Smooth muscle cell (in vitro differentiated cells): ENCODE measurements around the gene ZFPL1. TPM values are rescaled to one million over a fixed set of nuclear protein-coding genes. Genes with fewer than 3 reads are reported as not detected.

Experiments used
- DNase-seq: peaks from one replicate; lab custom pipeline; 2025; ENCODE audit not compliant: unreplicated experiment; lab: John Stamatoyannopoulos, UW
- H2AFZ ChIP-seq: fragments of 200-600 bp; sonication (generic); 2 replicates; pipeline ENCODE4 v1.6.0; 2016; ENCODE audit warnings: antibody characterized with exemption, low read depth, mild to moderate bottlenecking
- H3F3A ChIP-seq: fragments of 200-600 bp; sonication (generic); 2 replicates; pipeline ENCODE4 v1.6.0; 2017; ENCODE audit warnings: antibody characterized with exemption, low read depth
- H3K27ac ChIP-seq: fragments of 200-600 bp; sonication (generic); 2 replicates; pipeline ENCODE4 v1.5.1; 2016; ENCODE audit warnings: low read depth, mild to moderate bottlenecking
- H3K27me3 ChIP-seq: fragments of 200-600 bp; sonication (generic); 2 replicates; pipeline ENCODE4 v1.6.1; 2016; ENCODE audit warnings: low read depth, mild to moderate bottlenecking
- H3K36me3 ChIP-seq: fragments of 200-600 bp; sonication (generic); 2 replicates; pipeline ENCODE4 v1.5.1; 2016; ENCODE audit warnings: low read depth
- H3K4me1 ChIP-seq: fragments of 200-600 bp; sonication (generic); 2 replicates; pipeline ENCODE4 v1.5.1; 2016; ENCODE audit warnings: low read depth
- H3K4me2 ChIP-seq: fragments of 200-600 bp; sonication (generic); 2 replicates; pipeline ENCODE4 v1.6.0; 2016; ENCODE audit warnings: mild to moderate bottlenecking
- H3K4me3 ChIP-seq: fragments of 200-600 bp; sonication (generic); 2 replicates; pipeline ENCODE4 v1.5.1; 2016; ENCODE audit warnings: mild to moderate bottlenecking
- H3K79me2 ChIP-seq: fragments of 200-600 bp; sonication (generic); 2 replicates; pipeline ENCODE4 v1.6.0; 2016; ENCODE audit warnings: low read depth, mild to moderate bottlenecking
- H3K9ac ChIP-seq: fragments of 200-600 bp; sonication (generic); 2 replicates; pipeline ENCODE4 v1.6.0; 2016; ENCODE audit warnings: low read depth
- H3K9me3 ChIP-seq: fragments of 200-600 bp; sonication (generic); replicated peaks from 2 replicates; pipeline ENCODE4 v1.5.1; 2016; ENCODE audit warnings: low read depth
- H4K20me1 ChIP-seq: fragments of 200-600 bp; sonication (generic); 2 replicates; pipeline ENCODE4 v1.6.0; 2016; ENCODE audit warnings: low read depth
- CTCF ChIP-seq: fragments of 200-600 bp; sonication (generic); IDR thresholded peaks from 2 replicates; pipeline ENCODE4 v1.5.1; 2017; ENCODE audit warnings: borderline replicate concordance, mild to moderate bottlenecking, antibody characterized with exemption; ENCODE audit not compliant: insufficient read depth, poor library complexity, severe bottlenecking
- WGBS: methylation state at CpG from one replicate; pipeline ENCODE4 v1.1.7; 2016; ENCODE audit warnings: low lambda C conversion rate; 5-methylcytosine and 5-hydroxymethylcytosine counted together
- polyA plus RNA-seq: library from polyadenylated mRNA; unstranded; fragments of >200 nt; fragmentation: Nextera tagmentation; extraction: Ambion mirVana; gene quantifications from 2 replicates; pipeline ENCODE4 v1.2.1, GENCODE V29; 2016
- total RNA-seq: library from RNA; depleted of rRNA; stranded (reverse); fragments of >200 nt; gene quantifications from 2 replicates; pipeline ENCODE4 v1.2.3, GENCODE V29; 2014

Gene ZFPL1
- total and polyA plus RNA-seq, 2 experiments from 2014 or later = 87.1 to 91.0 TPM

- no peaks in the 10 kb centered on the region for H3K79me2 ChIP-seq
- H4K20me1 ChIP-seq = no peaks in the 10 kb centered on the region
- no peak within 1 kb of the TSS for H3K27ac ChIP-seq
- H3K9ac ChIP-seq = no peak within 1 kb of the TSS
- DNase-seq = no peak
- H2AFZ ChIP-seq = no peak within 1 kb of the TSS
- no peaks in the 10 kb centered on the region for H3K36me3 ChIP-seq
- H3K4me2 ChIP-seq = no peak within 1 kb of the TSS
- TF ChIP-seq CTCF = no peak
- no peaks in the 10 kb centered on the region for H3K4me1 ChIP-seq
- H3F3A ChIP-seq = no peaks in the 10 kb centered on the region
- WGBS = 89% methylated on average over 8 of the region's 8 CpGs
- no peak within 1 kb of the TSS for H3K4me3 ChIP-seq
- no peaks in the 10 kb centered on the region for H3K27me3 ChIP-seq
- H3K9me3 ChIP-seq = no peaks in the 10 kb centered on the region
Observed at GRCh38 chr11:65058419-65059054, 25.5 kb upstream of the ZFPL1 start, which contains the start of gene NAALADL1. Gene NAALADL1, minus strand, starts transcription at chr11:65058553. Its CDS starts 32 bp downstream, at chr11:65058521.

- no peak for TF ChIP-seq CTCF
- Histone ChIP-seq H3K4me1 (no peaks in the 10 kb centered on the region), H3F3A (no peaks in the 10 kb centered on the region), H3K36me3 (no peaks in the 10 kb centered on the region), H3K9ac (no peak overlapping the region), H3K4me3 (no peak overlapping the region), H3K79me2 (no peaks in the 10 kb centered on the region), H3K4me2 (no peak overlapping the region), H3K9me3 (no peaks in the 10 kb centered on the region), H3K27me3 (no peaks in the 10 kb centered on the region), H3K27ac (no peak overlapping the region), H4K20me1 (no peaks in the 10 kb centered on the region), H2AFZ (no peak overlapping the region)
- WGBS = 69% methylated on average over 3 of the region's 3 CpGs
- no peak for DNase-seq
Observed at GRCh38 chr11:65059523-65059922, 24.5 kb upstream of the ZFPL1 start.

GRCh38 chr11:65059959-65060824 is 23.8 kb upstream of the ZFPL1 start:
- Histone ChIP-seq H3F3A (no peaks in the 10 kb centered on the region), H2AFZ (no peak overlapping the region), H3K27me3 (no peaks in the 10 kb centered on the region), H3K4me1 (no peaks in the 10 kb centered on the region), H3K4me2 (no peak overlapping the region), H4K20me1 (no peaks in the 10 kb centered on the region), H3K36me3 (no peaks in the 10 kb centered on the region), H3K9me3 (no peaks in the 10 kb centered on the region), H3K79me2 (no peaks in the 10 kb centered on the region), H3K9ac (no peak overlapping the region), H3K27ac (no peak overlapping the region), H3K4me3 (no peak overlapping the region)
- TF ChIP-seq CTCF = no peak
- no peak for DNase-seq
- WGBS = 80% methylated on average over 10 of the region's 10 CpGs
